Jurkat, Clone E6-1 (cell line): ENCODE data around the gene LDLRAD2.
"Not testable (repeated sequence)": the region's sequence is repeated elsewhere in the genome, so short reads cannot be mapped to it uniquely, and the experiment has no call there.

Experiments
- DNase-seq: peaks from one replicate; pipeline ENCODE4 v3.0.0-alpha.2; 2011; ENCODE audit warnings: low read depth, low spot score
- H3K4me3 ChIP-seq: 2 replicates; pipeline ENCODE4 v1.5.1; 2011; ENCODE audit warnings: mild to moderate bottlenecking, low read length, control low read depth, moderate library complexity

LDLRAD2 gene

DNA sequence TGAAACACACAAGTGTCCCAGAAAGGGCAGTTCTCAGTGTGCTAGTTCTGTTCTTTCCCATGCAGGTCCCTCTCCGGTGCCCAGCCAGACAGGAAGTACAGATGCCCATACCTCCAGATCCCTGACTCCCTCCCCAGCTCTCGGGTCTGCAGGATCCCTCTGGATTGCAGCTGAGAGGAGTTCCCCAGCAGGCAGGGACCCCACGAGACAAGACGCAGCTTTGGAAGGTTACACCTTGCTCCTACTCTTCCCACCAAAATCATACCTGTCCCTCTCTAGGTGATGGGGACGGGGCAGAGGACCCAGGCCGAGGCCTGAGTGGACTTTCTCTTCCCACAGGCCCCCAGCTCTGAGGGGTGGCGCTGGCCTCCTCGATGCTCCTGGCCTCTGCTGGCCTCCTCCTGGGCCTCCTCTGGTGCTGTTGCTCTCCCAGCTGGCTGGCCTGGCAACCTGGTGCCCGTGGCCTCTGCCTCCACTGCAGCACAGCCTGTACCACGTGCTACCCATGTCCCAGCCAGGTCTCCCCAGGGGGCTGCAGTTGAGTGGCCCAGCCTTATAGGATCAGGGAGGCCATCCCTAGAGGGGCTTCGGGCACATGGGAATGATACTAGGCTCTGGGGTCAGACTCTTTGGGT lies 9.4 kb downstream of the LDLRAD2 start:
- no peak for DNase-seq
- H3K4me3 ChIP-seq: no peak overlapping the region

DNA sequence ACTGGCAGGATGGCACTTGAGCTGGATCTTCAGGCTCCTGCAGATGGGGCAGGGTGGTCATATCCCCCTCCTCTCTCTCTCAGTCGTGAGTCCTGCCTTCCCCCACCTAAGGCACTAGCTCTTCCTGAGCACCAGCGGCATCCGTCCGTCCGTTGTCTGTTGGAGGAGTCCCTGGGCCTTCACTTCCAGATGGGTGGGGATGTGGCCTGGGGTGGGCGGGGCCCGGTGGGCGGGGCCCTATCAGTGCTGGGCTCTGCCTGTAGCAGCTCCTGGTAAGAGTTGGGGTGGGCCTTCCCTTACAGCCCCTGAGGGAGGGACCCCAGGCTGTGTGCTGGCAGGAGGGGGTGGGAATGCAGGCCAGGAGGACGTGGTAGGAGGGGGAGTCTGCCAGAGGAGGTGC lies 10.3 kb downstream of the LDLRAD2 start:
- no peak overlapping the region for H3K4me3 ChIP-seq
- no peak for DNase-seq

DNA sequence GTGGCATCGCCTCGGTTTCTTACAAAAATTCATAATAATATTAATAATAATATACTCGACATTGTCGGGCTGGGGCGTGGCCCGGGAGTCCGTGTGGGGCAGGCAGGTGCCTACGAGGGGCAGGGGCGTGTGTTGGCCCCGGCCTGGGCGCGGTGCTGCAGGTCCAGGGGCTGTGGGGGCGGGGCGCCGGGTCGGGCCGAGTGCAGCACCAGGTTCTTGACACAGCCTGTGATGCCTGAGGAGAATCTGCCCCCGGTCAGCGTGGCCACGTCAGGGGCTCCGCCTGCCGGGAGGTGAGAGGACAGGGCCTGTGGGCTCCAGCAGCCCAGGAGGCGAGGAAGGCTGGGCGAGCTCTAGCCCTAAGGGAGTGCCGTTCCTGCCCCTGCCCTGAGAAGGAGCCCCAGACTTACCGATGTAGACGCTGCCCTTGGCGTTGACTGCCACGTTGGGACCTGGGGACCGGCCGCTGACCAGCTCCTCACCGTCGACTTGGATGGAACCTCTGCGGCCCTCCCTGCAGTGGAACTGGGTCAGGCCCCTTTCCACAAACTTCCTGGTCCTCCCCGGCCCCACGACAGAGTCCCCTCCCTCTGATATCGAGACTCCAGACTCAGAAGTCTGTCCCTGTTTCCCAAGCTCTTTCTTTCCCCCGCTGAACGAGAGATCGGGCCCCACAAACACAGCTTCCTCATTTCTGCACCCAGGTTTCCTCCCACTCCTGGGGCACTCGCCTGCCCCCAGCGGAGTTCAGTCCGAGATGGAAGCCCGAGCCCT lies 11.3 kb downstream of the LDLRAD2 start:
- H3K4me3 ChIP-seq: no peak overlapping the region
- no peak for DNase-seq

DNA sequence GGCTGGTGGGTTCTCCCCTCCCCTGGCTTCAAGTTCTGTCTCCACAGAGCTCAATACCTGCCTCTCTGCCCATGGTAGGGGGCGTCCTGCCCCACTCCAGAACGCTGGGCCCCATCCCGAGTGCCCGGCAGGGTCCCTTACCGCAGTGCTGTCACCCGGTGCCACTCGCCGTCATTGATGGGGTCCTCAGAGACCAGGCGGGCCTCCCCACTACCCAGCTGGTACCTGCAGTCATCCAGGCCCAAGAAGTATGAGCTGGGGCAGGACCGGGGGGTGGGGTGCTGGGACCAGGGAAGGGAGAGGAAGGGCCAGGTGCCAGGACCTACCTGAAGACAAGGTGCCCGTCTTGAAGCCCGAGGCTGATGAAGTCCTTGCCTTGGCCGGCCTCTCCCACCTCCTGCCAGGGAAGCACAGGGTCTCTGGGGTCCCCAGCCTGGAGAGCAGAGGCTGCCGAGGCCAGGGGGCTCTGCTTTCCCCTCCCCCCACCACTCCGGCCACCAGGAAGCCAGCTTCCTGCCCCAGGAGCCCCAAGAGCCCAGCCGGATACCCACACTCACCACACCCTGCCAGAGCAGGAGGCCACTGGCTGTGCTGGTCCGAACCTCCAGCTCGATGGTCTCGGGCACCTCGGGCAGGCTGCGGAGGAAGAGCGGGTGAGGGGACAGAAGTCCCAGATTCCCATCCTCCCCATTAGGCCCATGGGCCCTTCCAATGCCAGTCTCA lies 12.1 kb downstream of the LDLRAD2 start:
- no peak for DNase-seq
- H3K4me3 ChIP-seq: no peak overlapping the region

DNA sequence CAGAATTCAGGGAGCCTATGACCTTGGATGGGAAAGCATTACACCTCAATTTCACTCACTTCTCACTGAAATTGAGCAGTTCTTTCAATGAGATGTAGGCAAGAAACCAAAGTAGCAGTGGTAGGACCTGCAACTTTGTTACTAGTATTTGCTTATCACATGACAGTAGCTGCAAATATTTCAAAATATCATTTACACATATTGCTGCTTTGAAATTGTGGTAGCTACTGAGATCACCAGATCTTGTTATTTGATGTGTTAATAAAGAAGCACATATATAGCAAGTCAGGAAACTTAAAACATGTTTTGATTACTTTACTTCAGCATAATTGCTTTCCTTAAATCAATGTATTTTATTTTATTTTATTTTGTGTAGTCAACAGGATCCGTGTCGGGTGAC lies 12.9 kb downstream of the LDLRAD2 start:
- no peak overlapping the region for H3K4me3 ChIP-seq
- no peak for DNase-seq

DNA sequence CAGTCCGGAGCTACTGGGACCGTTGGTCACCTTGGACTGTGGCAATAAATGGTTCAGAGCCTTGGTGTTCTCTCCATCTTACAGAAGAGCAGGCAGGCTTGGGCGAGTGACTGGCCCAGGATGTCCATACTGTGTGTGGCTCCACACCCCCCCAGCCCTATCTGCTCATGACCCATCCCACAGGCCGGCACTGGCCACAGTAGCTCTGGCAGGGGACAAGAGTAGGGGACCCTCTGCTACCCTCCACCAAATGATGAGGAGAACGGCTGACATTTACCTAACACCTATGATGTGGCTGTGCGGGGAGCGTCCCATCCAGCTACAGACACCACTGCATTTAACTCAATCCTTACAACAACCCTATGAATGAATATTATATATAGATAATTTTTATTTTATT lies 13.3 kb downstream of the LDLRAD2 start:
- DNase-seq: no peak
- H3K4me3 ChIP-seq: no peak overlapping the region

DNA sequence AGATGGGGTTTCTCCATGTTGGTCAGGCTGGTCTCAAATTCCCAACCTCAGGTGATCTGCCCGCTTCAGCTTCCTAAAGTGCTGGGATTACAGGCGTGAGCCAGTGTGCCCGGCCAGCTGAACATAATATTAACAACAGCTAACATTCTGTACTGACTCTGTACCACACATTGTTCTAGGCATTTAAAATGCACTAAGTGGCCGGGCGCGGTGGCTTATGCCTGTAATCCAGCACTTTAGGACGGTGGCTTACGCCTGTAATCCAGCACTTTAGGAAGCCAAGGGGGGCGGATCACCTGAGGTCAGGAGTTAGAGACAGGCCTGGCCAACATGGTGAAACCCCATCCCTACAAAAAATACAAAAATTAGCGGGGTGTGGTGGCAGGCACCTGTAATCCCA lies 14.6 kb downstream of the LDLRAD2 start:
- not testable (repeated sequence) for DNase-seq, H3K4me3 ChIP-seq

DNA sequence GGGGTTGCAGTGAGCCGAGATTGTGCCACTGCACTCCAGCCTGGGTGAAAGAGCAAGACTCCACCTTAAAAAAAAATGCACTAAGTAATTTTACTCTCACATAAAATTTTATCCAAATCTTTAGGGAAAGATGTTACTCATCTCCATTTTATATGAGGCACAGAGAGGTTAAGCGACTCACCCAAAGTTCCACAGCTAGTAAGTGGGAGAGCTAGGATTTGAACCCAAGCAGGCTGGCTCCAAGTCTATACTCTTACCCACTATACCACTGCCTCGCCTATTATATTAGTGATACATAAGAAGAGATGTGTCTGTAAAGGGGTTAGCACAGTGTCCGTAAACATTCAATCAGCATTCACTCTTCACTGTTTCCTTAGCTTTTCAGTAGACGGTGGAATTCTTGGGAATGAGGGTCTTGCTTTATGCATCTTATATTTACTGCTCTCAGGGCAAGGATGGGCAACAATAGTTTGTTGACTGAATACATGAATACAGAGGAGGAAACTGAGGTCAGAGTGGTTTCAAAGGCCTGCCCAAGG lies 15.1 kb downstream of the LDLRAD2 start:
- DNase-seq: no peak
- no peak overlapping the region for H3K4me3 ChIP-seq

DNA sequence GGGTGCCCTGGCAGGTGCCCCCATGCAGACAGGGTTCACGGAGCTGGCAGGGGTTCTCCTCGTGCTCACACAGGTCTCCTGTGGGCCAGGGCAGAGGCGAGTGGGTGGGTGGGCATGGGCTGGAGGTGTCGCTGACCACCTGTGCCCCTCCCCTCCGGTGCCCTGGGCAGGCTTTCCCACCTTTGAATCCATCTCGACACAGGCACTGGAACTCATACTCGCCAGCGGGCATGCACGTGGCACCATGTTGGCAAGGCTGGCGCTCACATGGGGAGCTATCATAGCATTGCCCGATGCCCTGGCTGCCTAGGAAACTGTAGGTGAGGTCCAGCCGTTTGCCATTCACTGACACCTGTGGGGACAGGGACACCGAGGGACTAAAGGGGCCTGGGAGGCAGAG lies 16.0 kb downstream of the LDLRAD2 start:
- no peak overlapping the region for H3K4me3 ChIP-seq
- DNase-seq: no peak

DNA sequence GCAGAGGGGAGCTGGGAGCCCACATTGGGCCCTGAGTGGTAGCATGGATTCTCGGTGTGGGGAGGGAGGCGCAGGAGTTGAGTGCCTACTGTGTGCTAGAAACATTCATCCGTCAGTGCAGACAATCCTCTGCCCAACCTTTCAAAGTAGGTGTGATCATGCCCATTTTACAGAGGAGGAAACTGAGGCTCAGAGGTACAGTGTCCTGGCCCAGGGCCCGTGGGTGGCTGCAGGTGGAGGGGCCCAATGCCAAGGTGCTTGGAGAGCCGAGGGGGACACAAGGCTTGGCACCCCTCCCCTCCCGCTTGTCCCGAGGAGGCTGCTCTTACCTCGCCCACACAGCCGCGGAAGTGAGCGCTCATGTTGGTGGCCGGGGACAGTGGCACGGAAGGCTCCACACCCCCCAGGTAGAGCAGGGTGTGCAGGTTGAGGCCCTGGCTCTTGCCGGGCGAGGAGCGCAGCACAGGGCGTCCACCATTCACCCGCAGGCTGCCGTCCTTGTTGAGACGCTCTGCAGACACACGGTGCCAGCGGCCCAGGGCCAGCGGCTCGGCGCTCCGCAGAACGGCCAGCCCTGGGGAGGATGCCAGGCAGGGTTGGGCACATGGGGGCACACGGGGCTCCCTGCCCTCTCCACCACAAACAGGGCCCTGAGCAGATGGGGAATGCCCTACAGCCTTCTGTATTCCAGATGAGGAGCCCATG lies 16.6 kb downstream of the LDLRAD2 start:
- no peak overlapping the region for H3K4me3 ChIP-seq
- no peak for DNase-seq

DNA sequence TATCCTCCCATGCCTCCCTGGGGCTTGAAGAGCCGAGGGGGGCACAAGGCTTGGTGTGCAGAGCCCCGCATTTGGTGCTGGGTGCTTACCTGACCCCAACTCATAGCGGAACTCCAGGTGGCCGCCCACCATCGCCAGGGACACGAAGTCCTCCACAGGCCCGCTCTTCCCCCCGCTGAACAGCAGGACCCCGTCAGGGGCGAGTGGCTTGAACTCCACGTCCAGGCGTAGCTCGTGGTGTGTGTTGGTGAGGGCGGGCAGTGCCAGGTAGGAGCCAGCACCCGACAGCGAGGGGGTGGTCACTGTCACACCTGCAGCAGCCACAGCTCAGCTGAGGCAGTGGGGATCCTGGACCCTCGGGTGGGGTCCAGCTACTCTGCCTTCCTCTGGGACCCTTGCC lies 17.2 kb downstream of the LDLRAD2 start:
- no peak overlapping the region for H3K4me3 ChIP-seq
- DNase-seq: no peak

DNA sequence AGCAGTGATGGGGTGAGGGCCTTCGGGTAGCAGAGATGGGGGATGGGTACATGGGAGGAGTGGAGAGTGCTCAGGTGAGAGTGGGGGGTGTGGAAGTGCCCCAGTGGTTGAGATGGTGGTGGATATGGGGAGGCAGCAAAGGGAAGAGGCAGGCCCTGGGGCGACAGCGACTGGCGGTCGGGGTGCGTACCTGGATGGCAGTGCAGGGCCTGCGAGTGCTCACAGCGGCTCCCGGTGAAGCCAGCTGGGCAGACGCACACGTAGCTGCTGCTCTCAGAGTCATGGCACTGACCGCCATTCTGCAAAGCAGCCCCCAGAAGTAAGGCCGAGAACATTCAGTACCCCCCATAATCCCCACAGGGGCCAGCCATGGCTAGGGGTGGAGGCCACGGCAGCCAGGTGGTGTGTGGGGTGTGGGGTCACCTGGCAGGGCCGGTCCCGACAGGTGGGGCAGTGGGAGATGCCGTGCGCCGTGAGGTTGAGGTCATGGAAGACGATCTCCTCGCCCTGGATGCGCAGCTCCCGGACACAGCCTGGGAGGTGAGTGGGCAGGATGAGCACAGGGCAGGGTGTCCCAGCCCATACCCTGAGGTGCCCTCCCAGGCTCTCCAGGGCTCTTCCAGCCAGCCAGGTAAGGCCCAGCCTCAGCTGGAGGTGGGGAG lies 18.9 kb downstream of the LDLRAD2 start:
- H3K4me3 ChIP-seq: no peak overlapping the region
- DNase-seq: no peak

DNA sequence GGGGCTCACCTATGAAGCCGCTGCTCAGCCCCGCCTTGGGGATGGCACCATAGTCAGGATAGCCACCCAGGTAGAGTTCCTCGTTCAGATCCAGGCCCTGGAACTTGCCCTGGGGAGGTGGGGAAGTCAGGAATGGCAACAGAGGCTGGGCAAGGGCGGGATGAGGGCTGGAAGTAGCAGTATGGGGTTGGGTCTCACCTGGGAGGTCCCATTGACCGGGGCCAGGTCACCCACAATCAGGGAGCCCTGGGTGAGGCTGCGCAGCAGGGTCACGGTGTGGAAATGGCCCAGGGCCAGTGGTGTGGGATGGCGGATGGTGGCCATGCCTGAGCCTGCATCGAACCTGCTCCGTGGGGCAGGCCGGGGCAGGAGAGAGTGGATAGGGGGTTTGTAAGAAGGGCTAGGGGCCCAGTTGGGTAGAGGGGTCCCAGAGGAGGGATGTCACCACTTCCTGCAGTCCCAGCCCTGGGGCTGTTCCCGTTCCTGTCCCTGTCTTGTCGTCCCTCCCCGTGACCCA lies 19.4 kb downstream of the LDLRAD2 start:
- no peak overlapping the region for H3K4me3 ChIP-seq
- DNase-seq: no peak

DNA sequence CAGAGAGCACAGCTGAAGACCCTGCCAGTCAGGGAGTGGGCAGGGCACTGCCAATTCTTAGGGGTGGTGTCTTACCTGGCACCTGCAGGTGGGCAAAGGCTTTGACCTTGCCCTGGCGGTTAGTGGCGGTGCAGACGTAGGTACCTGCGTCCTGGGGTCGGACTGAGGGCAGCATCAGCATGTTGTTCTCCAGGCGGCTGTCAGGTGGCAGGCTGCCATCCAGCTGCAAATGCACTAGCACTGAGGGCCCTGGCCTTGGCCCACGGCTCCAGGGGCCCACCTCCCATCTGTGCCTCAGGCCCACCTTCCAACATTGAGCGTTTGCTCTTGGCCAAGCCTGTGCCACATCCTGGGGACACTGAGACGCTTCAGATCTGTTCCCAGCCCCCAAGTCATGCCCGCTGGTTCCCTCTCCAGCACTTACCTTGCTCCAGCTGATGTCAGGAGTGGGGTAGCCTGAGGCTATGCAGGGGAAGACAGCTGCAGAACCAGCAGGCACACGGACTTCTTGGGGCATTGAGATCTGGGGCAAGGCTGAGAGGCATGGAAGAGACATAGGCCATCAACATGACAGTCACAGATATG lies 21.4 kb downstream of the LDLRAD2 start:
- no peak overlapping the region for H3K4me3 ChIP-seq

DNA sequence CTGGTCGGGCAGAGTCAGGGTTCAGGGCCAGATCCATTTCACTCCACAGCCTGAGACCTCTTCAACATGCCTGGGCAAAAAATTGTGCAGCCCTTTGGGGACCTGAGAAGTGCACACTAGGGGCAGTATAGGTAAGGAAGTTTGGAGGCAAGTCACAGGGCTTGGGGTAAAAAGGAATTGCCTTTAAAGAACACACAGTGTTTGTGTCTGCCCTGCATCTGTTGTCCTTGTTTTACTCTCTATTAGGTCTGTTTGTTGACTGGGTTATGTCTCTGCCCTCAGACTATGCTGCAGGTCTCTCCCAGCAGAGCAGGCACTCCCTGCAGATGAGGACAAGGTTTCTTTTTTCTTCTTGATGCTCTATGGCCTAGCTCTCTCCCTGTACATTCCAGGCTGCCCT lies 22.0 kb downstream of the LDLRAD2 start:
- DNase-seq: no peak

More for the DNA sequence above, 21.4 kb downstream of the LDLRAD2 start:
- no peak for DNase-seq

DNA sequence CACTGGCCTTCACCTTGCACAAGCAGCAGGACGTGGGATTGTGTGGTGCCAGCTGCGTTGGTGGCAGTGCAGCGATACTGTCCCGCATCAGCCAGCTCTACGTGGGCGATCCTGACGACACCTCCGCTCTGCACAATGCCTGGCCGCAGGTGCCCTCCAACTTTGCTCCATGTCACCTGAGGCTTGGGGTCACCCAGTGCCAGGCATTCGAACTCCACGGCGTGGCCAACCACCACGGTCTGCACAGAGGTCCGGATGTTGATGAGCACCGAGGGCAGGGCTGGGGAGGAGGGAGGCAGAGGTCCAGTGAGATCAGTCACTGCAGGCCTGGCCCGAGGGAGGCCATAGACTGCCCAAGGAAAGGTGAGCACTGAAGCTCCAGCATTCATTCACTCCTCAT lies 22.6 kb downstream of the LDLRAD2 start:
- DNase-seq: no peak
- no peak overlapping the region for H3K4me3 ChIP-seq

More for the DNA sequence above, 22.0 kb downstream of the LDLRAD2 start:
- H3K4me3 ChIP-seq: no peak overlapping the region

DNA sequence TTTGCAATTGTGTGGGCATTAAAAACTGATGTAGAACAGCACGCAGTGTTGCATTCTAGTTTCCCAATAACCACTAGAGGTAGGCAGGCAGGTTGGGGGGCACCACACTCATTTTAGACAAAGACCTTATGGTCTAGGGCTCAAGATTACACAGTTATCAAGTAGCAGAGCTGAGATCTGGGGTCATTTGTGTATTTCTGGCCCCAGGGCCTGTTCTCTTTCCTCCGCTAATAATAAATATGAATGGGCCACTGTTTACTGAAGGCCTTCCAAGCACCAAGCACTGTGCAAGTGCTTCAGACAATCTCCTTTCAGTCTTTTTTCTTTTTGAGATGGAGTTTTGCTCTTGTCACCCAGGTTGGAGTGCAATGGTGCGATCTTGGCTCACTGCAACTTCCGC lies 23.9 kb downstream of the LDLRAD2 start:
- H3K4me3 ChIP-seq: no peak overlapping the region
- DNase-seq: no peak

DNA sequence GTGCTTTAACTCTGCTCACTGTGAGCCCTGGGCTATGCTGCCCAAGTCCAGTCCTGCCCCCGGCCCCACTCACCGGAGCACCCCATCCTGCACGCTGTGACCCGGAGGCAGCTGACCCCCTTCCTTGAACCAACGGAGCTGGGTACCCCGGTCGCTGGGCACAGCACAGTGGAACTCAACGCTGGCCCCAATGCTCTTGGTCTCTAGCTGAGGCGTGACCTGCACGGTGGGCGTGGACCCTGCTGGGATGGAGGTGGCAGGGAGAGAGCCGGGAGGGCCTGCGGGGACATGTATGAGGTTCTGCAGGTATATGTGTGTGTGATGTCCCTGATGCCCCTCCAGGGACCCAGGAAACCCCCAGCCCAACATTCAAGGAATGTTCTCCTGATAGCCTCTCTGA lies 24.7 kb downstream of the LDLRAD2 start:
- DNase-seq: no peak
- no peak overlapping the region for H3K4me3 ChIP-seq
